ENCODE data around the gene DEFB116.
"Not testable (repeated sequence)": the region's sequence is repeated elsewhere in the genome, so short reads cannot be mapped to it uniquely, and the experiment has no call there.

Gene DEFB116, protein sequence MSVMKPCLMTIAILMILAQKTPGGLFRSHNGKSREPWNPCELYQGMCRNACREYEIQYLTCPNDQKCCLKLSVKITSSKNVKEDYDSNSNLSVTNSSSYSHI

DNA sequence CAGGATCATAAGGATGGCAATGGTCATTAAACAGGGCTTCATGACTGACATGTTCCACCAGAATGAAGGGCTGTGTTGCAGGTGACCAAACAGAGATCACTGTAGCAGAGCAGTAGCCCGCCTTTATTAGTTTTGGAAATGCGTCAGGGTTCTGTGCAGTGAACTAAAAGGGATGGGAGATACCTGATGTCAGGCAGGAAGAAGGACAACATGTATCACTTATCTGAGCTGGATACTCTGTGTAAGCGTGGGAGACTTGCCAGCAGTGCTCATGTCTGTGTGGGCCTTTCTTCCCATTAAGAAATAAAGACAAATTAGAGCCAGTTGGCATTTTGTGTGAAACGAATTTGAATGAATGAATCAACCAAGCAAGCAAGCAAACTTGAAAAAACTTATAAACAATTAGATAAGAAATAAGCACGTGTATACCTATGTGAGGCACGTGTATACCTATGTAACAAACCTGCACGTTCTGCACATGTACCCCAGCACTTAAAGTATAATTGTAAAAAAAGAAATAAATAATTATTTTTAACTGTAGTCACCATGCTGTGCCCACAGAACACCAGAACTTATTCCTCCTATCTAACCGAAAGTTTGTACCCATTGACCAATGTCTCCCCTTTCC is at the start of gene DEFB116:
TSS of gene DEFB116 (minus strand) at position 51 of the 628 bp plus-strand sequence. CDS start at position 51, 0 bp downstream.
- DNase-seq, result no peak
- in situ Hi-C loops (cut with MboI; ENCODE audit: low pct_unique_long_range_greater_than_20kb, low sequenced_read_pairs), result no loop called here

DNA sequence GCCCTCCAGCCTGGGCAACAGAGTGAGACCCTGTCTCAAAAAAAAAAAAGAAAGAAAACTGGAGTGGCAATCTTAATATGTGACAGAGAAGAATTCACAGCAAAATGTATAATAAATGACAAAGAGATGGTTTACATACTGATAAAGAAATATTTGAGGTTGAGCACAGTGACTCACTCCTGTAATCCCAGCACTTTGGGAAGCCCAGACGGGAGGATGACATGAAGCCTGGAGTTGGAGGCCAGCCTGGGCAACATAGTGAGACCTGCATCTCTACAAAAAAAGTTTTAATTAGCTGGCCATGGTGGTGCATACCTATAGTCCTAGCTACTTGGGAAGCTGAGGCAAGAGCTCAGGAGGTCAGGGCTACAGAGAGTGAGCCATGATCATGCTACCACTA is 47.6 kb upstream of the DEFB116 start:
- no peak for DNase-seq
- in situ Hi-C loops (cut with MboI; ENCODE audit: low pct_unique_long_range_greater_than_20kb, low sequenced_read_pairs), result no loop called here

DNA sequence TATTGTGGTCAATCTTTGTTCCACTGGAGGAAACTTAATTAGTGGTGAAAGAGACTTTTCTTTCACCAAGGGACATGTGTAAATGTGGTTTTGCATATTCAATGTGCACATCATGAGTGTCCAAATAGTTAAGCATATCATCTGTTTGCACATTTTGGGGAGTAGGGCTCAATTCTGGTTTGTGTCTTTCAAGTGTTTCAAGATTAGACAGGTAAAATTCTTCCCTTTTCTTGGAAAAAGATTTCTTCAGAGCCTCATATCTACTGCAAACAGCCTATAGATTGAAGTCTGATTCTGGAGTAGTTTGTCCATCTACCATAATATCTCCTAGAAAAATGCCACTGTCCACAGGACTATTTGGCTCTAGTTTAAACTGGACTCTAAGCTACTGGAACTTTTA is 33.1 kb upstream of the DEFB116 start:
- DNase-seq, result no peak

DNA sequence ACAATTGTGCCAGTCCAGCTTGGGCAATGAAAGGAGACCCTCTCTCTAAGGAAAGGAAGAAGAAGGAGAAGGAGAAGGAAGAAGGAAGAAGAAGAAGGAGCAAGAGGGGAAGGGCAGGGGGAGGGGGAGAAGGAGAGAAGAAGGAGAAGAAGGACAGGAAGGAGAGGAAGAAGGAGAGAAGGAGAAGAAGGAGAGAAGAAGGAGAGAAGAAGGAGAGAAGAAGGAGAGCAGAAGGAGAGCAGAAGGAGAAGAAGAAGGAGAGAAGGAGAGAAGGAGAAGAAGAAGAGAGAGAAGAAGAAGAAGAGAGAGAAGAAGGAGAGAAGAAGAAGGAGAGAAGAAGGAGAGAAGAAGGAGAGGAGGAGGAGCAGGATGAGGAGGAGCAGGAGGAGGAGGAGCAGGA is 22.5 kb upstream of the DEFB116 start:
- DNase-seq, result no peak
- in situ Hi-C loops (cut with MboI; ENCODE audit: low pct_unique_long_range_greater_than_20kb, low sequenced_read_pairs), result no loop called here

More for the DNA sequence above, 33.1 kb upstream of the DEFB116 start:
- in situ Hi-C loops (cut with MboI; ENCODE audit: low pct_unique_long_range_greater_than_20kb, low sequenced_read_pairs), result no loop called here

DNA sequence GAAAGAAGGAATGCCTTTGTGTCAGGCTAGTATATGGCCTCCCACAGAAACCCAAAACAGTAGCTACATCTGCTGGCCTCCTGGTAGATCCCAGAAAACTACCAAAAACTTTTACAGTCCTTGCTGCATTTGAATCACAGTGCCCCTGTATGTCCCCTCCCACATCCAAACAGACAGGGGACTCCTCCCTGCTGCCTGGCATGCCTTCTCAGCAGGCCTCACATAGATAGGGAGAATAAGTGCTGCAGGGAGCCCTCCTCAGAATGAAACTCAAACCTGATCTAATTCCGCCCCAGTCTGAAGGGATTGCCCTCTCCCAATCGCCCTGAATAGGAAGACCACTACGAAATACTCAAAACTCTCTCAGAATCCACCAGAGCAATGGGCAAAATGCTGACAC is 14.1 kb upstream of the DEFB116 start:
- in situ Hi-C loops (cut with MboI; ENCODE audit: low pct_unique_long_range_greater_than_20kb, low sequenced_read_pairs), result no loop called here

DNA sequence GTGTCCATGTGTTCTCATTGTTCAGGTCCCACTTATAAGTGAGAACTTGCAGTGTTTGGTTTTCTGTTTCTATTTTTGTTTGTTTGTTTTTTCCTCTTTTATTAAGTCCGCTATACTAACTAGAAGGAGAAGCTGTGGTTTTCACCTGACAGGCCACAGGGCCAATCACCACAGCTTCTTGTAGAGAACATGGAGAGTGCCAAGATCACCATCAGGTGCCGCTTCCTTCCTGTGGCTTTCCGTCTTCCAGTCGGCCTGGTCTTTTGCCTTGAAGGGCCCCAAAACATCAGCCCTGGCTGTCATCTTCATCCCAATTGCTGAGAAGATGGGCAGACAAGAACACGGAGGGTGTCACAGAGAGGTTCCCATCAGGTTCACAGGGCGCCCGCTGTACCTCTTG is 23.4 kb downstream of the DEFB116 start:
- DNase-seq; in situ Hi-C loops (cut with MboI; ENCODE audit: low pct_unique_long_range_greater_than_20kb, low sequenced_read_pairs): not testable (repeated sequence)

More for the DNA sequence above, 14.1 kb upstream of the DEFB116 start:
- no peak for DNase-seq

DNA sequence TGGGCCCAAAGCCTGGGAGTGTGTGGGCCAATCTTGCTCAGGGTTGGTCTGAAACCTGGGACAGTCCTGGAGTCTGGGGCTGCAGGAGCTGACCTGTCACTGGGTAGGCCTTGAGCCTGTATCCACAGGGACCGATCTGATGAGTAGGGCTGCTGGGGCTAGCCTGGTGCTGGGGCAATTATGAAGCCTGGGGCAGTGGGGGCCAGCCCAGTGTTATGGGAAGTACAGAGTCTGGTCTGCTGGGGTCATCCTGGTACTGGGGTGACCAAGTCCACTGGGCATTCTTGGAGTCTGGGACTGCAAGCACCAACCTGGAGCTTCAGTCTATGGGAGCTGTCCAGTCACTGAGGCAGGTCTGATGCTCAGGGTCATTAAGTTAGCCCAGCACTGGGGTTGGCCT is 30.2 kb downstream of the DEFB116 start:
- in situ Hi-C loops (cut with MboI; ENCODE audit: low pct_unique_long_range_greater_than_20kb, low sequenced_read_pairs), result no loop called here
- no peak for DNase-seq

DNA sequence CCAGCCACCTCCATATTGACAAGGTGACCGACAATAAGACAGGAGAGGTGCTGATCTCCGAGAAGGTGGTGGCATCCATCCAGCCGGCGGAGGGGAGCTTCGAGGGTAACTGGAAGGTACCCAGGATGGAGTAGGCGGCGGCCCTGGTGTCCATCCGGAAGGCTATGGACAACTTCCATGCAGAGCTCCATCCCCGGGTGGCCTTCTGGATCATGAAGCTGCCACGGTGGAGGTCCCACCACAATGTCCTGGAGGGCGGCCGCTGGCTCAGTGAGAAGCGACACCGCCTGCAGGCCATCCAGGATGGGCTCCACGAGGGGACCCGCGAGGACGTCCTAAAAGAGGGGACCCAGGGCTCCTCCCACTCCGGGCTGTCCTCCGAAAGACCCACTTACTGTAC is 33.9 kb downstream of the DEFB116 start:
- in situ Hi-C loops (cut with MboI; ENCODE audit: low pct_unique_long_range_greater_than_20kb, low sequenced_read_pairs), result no loop called here
- DNase-seq, result no peak

DNA sequence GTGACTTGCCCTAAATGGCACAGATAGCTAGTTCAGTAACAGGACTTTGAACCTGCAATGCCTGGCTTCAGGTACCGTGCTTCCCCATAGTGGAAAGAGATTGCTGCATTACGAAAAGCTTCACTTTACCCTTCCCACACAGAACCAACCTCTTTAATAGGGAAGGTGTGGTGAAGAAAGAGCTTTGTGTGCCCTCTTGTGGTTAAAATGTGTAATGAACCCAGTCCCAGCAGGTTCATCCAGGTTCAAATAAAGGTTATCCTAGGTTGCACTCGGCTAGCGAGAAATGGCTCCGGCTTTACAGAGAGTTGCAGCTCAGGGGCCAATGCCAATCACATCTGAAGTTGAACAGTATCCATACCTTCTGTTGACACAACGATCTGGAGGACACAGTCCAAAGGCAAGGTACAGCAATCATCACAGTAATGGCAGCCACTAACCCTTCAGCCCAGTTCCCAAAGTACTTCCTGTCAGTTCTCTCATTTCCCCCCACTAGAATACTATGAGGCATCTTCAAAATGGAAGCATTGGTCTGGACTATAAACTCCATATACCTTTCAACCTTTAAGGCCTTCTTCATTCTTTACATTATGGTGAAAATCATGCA is 48.0 kb downstream of the DEFB116 start:
- peak; percentile 78 for DNase-seq
- in situ Hi-C loops (cut with MboI; ENCODE audit: low pct_unique_long_range_greater_than_20kb, low sequenced_read_pairs), result no loop called here

DNA sequence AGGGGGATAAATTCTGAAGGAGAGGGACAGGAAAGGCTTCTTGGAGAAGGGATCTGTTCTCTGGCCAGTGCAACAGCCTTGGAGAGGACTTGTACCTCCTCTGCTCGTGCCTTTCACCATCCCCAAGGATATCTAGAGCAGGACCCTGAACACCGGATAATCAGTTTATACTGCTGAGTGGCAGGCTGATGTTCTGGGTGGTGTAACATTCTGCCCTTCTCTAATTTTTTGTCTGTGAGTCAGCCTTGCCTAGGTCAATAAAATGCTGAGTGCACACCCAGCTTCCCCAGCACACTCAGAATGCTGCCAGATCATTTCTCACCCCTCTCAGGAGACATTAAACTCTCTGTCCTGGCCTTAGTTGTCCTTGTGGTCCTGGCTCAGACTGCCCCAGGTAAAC is 51.0 kb downstream of the DEFB116 start, which contains the start of gene DEFB115:
TSS of gene DEFB115 (plus strand) at position 301 of the 400 bp plus-strand sequence. CDS start at position 301, 0 bp downstream.
- no peak for DNase-seq
- in situ Hi-C loops (cut with MboI; ENCODE audit: low pct_unique_long_range_greater_than_20kb, low sequenced_read_pairs), result no loop called here

DNA sequence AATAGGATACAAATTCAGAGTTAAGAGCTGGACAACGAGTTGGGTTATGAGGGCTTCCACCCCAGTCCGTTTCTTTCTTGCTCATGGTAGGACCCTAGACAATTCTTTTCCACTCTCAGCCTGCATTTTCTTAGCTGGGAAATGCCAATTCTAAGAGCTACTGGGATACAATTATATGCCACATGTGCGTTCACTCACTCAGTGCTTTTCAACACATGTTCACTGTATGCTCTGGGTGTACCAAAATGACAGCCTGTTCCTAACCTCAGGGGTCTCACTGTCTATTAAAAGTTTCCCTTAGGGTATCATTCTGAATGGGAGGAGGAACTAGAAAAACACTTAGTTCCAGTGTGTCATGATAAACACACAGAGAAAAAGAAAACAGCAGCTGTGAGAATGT is 51.4 kb downstream of the DEFB116 start:
- DNase-seq, result no peak

More for the DNA sequence above, 51.4 kb downstream of the DEFB116 start:
- in situ Hi-C loops (cut with MboI; ENCODE audit: low pct_unique_long_range_greater_than_20kb, low sequenced_read_pairs), result no loop called here
